Measurements from ENCODE around the gene TSNAXIP1.

The TSNAXIP1 gene

DNA sequence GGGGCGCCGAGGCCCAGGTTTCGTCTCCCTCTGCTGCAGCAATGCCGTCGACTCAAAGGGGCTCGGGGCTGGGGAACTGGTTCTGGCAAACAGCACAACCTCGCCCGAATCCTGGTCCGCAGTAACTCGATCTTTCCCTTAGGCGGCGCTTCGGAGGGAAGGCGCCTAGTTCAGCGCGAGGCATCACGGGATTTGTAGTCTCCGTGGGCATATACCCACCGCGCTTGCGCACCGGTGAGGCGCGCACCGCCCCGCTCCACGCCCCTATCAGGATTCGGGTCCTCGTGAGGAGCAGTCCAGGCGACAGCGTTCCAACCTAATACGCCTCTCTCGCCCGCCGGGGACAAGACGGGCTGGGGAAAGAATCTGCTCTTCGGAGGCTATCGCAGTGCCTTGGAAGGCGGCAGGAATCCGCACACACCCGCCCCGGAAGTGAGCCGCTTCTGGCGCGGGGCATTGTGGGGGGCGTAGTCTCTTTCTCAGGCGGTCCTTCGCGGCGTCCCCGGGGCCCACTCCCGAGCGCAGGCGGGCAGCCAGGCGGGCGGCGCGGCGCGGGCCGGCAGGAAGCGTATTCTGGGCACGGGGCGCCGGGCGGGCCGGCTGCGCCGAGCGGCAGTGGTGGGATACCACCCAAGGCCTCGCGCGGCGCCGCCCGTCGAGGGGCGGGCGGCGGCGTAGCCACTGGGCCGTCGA lies 35.3 kb downstream of the TSNAXIP1 start, which contains the start of gene THAP11 (continued):
- TF ChIP-seq, protein P1, sequence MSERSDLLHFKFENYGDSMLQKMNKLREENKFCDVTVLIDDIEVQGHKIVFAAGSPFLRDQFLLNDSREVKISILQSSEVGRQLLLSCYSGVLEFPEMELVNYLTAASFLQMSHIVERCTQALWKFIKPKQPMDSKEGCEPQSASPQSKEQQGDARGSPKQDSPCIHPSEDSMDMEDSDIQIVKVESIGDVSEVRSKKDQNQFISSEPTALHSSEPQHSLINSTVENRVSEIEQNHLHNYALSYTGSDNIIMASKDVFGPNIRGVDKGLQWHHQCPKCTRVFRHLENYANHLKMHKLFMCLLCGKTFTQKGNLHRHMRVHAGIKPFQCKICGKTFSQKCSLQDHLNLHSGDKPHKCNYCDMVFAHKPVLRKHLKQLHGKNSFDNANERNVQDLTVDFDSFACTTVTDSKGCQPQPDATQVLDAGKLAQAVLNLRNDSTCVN (tag by site-specific recombination; optimal IDR thresholded peaks at IDR 0.05) = peak; percentile 53
- TF ChIP-seq REPIN1 (tag by site-specific recombination; IDR thresholded peaks at IDR 0.05; ENCODE audit: low read depth) (no peak), ZSCAN30 (tag by site-specific recombination; IDR thresholded peaks at IDR 0.05) (no peak), KLF16 (tag by site-specific recombination; IDR thresholded peaks at IDR 0.05) (peak; percentile 80), ZBTB20 (tag by site-specific recombination; IDR thresholded peaks at IDR 0.05) (peak; percentile 83), ZNF768 (tag by site-specific recombination; IDR thresholded peaks at IDR 0.05) (no peak), ZNF610 (tag by site-specific recombination; IDR thresholded peaks at IDR 0.05; ENCODE audit: borderline replicate concordance) (no peak), ZSCAN23 (tag by site-specific recombination; IDR thresholded peaks at IDR 0.05) (no peak), ZNF629 (tag by site-specific recombination; IDR thresholded peaks at IDR 0.05) (0 out of 2 replicates have a peak, but pooled peaks have one; percentile 30), ZNF660 (tag by site-specific recombination; IDR thresholded peaks at IDR 0.05) (no peak), HOXD13 (CRISPR knock-in tag; IDR thresholded peaks at IDR 0.05; ENCODE audit: borderline replicate concordance) (no peak), ZNF24 (tag by site-specific recombination; IDR thresholded peaks at IDR 0.05) (no peak), ZNF549 (tag by site-specific recombination; IDR thresholded peaks at IDR 0.05) (no peak), ZNF76 (tag by site-specific recombination; IDR thresholded peaks at IDR 0.05; ENCODE audit: borderline replicate concordance, low read depth) (peak; percentile 97), ZNF266 (tag by site-specific recombination; IDR thresholded peaks at IDR 0.05; ENCODE audit: low read depth) (no peak), ZNF560 (tag by site-specific recombination; IDR thresholded peaks at IDR 0.05; ENCODE audit: borderline replicate concordance) (no peak), KLF9 (tag by site-specific recombination; IDR thresholded peaks at IDR 0.05; ENCODE audit: low read depth) (peak; percentile 95), ZNF658 (tag by site-specific recombination; IDR thresholded peaks at IDR 0.05) (no peak), SETDB1 (IDR thresholded peaks at IDR 0.05; ENCODE audit: insufficient read length, low read length) (no peak), ZBTB7A (tag by site-specific recombination; IDR thresholded peaks at IDR 0.05; ENCODE audit: low read depth) (no peak), MYNN (tag by site-specific recombination; IDR thresholded peaks at IDR 0.05; ENCODE audit: borderline replicate concordance) (no peak), ZNF544 (tag by site-specific recombination; IDR thresholded peaks at IDR 0.05) (no peak), SP7 (tag by site-specific recombination; IDR thresholded peaks at IDR 0.05) (peak; percentile 33; the same call in 1 of the 2 replicates), ZNF221 (tag by site-specific recombination; IDR thresholded peaks at IDR 0.05; ENCODE audit: borderline replicate concordance) (no peak), ZNF175 (tag by site-specific recombination; IDR thresholded peaks at IDR 0.05) (no peak), ZNF391 (tag by site-specific recombination; IDR thresholded peaks at IDR 0.05; ENCODE audit: borderline replicate concordance, low read depth) (peak; percentile 74; the same call in 1 of the 2 replicates)
- TF ChIP-seq, protein P2, sequence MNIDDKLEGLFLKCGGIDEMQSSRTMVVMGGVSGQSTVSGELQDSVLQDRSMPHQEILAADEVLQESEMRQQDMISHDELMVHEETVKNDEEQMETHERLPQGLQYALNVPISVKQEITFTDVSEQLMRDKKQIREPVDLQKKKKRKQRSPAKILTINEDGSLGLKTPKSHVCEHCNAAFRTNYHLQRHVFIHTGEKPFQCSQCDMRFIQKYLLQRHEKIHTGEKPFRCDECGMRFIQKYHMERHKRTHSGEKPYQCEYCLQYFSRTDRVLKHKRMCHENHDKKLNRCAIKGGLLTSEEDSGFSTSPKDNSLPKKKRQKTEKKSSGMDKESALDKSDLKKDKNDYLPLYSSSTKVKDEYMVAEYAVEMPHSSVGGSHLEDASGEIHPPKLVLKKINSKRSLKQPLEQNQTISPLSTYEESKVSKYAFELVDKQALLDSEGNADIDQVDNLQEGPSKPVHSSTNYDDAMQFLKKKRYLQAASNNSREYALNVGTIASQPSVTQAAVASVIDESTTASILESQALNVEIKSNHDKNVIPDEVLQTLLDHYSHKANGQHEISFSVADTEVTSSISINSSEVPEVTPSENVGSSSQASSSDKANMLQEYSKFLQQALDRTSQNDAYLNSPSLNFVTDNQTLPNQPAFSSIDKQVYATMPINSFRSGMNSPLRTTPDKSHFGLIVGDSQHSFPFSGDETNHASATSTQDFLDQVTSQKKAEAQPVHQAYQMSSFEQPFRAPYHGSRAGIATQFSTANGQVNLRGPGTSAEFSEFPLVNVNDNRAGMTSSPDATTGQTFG (tag by site-specific recombination; IDR thresholded peaks at IDR 0.05; ENCODE audit: borderline replicate concordance) = no peak
- TF ChIP-seq, protein P3, sequence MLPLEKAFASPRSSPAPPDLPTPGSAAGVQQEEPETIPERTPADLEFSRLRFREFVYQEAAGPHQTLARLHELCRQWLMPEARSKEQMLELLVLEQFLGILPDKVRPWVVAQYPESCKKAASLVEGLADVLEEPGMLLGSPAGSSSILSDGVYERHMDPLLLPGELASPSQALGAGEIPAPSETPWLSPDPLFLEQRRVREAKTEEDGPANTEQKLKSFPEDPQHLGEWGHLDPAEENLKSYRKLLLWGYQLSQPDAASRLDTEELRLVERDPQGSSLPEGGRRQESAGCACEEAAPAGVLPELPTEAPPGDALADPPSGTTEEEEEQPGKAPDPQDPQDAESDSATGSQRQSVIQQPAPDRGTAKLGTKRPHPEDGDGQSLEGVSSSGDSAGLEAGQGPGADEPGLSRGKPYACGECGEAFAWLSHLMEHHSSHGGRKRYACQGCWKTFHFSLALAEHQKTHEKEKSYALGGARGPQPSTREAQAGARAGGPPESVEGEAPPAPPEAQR (tag by site-specific recombination; IDR thresholded peaks at IDR 0.05) = no peak; the same call in 1 of the 2 replicates
- TF ChIP-seq, protein P4, sequence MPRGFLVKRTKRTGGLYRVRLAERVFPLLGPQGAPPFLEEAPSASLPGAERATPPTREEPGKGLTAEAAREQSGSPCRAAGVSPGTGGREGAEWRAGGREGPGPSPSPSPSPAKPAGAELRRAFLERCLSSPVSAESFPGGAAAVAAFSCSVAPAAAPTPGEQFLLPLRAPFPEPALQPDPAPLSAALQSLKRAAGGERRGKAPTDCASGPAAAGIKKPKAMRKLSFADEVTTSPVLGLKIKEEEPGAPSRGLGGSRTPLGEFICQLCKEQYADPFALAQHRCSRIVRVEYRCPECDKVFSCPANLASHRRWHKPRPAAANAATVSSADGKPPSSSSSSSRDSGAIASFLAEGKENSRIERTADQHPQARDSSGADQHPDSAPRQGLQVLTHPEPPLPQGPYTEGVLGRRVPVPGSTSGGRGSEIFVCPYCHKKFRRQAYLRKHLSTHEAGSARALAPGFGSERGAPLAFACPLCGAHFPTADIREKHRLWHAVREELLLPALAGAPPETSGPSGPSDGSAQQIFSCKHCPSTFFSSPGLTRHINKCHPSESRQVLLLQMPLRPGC (tag by site-specific recombination; IDR thresholded peaks at IDR 0.05) = no peak
- TF ChIP-seq, protein P5, sequence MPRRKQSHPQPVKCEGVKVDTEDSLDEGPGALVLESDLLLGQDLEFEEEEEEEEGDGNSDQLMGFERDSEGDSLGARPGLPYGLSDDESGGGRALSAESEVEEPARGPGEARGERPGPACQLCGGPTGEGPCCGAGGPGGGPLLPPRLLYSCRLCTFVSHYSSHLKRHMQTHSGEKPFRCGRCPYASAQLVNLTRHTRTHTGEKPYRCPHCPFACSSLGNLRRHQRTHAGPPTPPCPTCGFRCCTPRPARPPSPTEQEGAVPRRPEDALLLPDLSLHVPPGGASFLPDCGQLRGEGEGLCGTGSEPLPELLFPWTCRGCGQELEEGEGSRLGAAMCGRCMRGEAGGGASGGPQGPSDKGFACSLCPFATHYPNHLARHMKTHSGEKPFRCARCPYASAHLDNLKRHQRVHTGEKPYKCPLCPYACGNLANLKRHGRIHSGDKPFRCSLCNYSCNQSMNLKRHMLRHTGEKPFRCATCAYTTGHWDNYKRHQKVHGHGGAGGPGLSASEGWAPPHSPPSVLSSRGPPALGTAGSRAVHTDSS (tag by site-specific recombination; IDR thresholded peaks at IDR 0.05) = no peak
- TF ChIP-seq, protein P6, sequence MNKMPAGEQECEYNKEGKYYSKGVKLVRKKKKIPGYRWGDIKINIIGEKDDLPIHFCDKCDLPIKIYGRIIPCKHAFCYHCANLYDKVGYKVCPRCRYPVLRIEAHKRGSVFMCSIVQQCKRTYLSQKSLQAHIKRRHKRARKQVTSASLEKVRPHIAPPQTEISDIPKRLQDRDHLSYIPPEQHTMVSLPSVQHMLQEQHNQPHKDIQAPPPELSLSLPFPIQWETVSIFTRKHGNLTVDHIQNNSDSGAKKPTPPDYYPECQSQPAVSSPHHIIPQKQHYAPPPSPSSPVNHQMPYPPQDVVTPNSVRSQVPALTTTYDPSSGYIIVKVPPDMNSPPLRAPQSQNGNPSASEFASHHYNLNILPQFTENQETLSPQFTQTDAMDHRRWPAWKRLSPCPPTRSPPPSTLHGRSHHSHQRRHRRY (tag by site-specific recombination; IDR thresholded peaks at IDR 0.05) = no peak

Measured in HEK293 (cell line).